K562 (cell line): ENCODE measurements around the gene MRNIP.

ENCODE experiments used
- CTCF ChIP-seq, 3 experiments: IDR thresholded peaks in 2 of 3; conservative IDR thresholded peaks in 1 of 3; 2 replicates each; pipeline ENCODE4 v1.5.1; 2011 to 2012; ENCODE audit warnings: low read length in 3 of 3, mild to moderate bottlenecking in 3 of 3, control low read depth in 2 of 3, improper control_type of control experiment in 1 of 3, inconsistent platforms in 1 of 3, low read depth in 1 of 3, mixed read lengths in 1 of 3, moderate library complexity in 1 of 3; ENCODE audit not compliant: insufficient read depth in 2 of 3
- GABPA ChIP-seq: fragments of 200-800 bp; sonication (Bioruptor generic); conservative IDR thresholded peaks from 2 replicates; pipeline ENCODE4 v1.6.1; 2016; ENCODE audit warnings: low read depth, missing genetic modification characterization, missing compliant biosample characterization
- POLR2AphosphoS5 ChIP-seq: IDR thresholded peaks from 2 replicates; pipeline ENCODE4 v1.6.1; 2011; ENCODE audit warnings: mild to moderate bottlenecking, low read depth, low read length, moderate library complexity; ENCODE audit not compliant: control insufficient read depth, insufficient read depth
- SRSF7 ChIP-seq: fragments of 200-400 bp; formaldehyde crosslinking; optimal IDR thresholded peaks from 2 replicates; pipeline ENCODE3; 2017; ENCODE audit warnings: mild to moderate bottlenecking, low read depth, low read length
- ZFP36 ChIP-seq: fragments of 150-350 bp; IDR thresholded peaks from 2 replicates; pipeline ENCODE4 v1.6.1; 2018; ENCODE audit warnings: low read length, low read depth; ENCODE audit not compliant: partially characterized antibody
- TF ChIP-seq, protein P1 (sequence below): fragments of 150-350 bp; conservative IDR thresholded peaks from 2 replicates; pipeline ENCODE4 v1.6.1; 2014; ENCODE audit warnings: low read length
- TF ChIP-seq, protein P2 (sequence below): fragments of 450-650 bp; IDR thresholded peaks from 2 replicates; pipeline ENCODE4 v1.6.1; 2017; ENCODE audit warnings: antibody characterized with exemption, mild to moderate bottlenecking

- no peak for TF ChIP-seq GABPA (tag)
- no peak for TF ChIP-seq ZFP36
- TF ChIP-seq, protein P1, sequence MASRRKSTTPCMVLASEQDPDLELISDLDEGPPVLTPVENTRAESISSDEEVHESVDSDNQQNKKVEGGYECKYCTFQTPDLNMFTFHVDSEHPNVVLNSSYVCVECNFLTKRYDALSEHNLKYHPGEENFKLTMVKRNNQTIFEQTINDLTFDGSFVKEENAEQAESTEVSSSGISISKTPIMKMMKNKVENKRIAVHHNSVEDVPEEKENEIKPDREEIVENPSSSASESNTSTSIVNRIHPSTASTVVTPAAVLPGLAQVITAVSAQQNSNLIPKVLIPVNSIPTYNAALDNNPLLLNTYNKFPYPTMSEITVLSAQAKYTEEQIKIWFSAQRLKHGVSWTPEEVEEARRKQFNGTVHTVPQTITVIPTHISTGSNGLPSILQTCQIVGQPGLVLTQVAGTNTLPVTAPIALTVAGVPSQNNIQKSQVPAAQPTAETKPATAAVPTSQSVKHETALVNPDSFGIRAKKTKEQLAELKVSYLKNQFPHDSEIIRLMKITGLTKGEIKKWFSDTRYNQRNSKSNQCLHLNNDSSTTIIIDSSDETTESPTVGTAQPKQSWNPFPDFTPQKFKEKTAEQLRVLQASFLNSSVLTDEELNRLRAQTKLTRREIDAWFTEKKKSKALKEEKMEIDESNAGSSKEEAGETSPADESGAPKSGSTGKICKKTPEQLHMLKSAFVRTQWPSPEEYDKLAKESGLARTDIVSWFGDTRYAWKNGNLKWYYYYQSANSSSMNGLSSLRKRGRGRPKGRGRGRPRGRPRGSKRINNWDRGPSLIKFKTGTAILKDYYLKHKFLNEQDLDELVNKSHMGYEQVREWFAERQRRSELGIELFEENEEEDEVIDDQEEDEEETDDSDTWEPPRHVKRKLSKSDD, result no peak
- TF ChIP-seq, protein P2, sequence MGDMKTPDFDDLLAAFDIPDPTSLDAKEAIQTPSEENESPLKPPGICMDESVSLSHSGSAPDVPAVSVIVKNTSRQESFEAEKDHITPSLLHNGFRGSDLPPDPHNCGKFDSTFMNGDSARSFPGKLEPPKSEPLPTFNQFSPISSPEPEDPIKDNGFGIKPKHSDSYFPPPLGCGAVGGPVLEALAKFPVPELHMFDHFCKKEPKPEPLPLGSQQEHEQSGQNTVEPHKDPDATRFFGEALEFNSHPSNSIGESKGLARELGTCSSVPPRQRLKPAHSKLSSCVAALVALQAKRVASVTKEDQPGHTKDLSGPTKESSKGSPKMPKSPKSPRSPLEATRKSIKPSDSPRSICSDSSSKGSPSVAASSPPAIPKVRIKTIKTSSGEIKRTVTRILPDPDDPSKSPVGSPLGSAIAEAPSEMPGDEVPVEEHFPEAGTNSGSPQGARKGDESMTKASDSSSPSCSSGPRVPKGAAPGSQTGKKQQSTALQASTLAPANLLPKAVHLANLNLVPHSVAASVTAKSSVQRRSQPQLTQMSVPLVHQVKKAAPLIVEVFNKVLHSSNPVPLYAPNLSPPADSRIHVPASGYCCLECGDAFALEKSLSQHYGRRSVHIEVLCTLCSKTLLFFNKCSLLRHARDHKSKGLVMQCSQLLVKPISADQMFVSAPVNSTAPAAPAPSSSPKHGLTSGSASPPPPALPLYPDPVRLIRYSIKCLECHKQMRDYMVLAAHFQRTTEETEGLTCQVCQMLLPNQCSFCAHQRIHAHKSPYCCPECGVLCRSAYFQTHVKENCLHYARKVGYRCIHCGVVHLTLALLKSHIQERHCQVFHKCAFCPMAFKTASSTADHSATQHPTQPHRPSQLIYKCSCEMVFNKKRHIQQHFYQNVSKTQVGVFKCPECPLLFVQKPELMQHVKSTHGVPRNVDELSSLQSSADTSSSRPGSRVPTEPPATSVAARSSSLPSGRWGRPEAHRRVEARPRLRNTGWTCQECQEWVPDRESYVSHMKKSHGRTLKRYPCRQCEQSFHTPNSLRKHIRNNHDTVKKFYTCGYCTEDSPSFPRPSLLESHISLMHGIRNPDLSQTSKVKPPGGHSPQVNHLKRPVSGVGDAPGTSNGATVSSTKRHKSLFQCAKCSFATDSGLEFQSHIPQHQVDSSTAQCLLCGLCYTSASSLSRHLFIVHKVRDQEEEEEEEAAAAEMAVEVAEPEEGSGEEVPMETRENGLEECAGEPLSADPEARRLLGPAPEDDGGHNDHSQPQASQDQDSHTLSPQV, result no peak
- no peak for TF ChIP-seq CTCF (IDR thresholded peaks at IDR 0.05 in 2 of 3, conservative IDR thresholded peaks at IDR 0.05 in 1 of 3; ENCODE audit: insufficient read depth in 2 of 3, low read depth in 1 of 3, low read length in 3 of 3)
- TF ChIP-seq SRSF7, result no peak
- TF ChIP-seq POLR2AphosphoS5, result no peak
Measured at GRCh38 chr5:179863449-179864085, 5.0 kb upstream of the MRNIP start.
